ENCODE data around the gene FNDC8.

DNA sequence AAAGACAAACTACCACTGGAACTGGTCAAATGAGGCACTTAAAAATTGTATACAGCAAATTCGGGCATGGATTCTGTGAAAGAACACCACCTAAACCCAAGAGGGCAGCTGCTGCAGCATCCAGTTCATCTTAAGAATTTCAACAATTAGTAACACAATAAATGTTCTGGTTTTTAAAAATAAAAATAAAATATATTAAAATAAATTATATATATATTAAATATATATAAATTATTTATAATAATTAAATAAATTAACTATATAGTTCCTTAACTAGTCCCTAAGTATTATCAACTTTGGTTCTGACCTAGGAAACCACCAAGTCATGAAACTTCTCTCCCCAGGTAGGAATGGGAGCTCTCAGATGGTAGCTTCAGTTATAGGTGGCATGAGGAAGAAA, 44.5 kb upstream of the FNDC8 start:
- TF ChIP-seq, protein P1, sequence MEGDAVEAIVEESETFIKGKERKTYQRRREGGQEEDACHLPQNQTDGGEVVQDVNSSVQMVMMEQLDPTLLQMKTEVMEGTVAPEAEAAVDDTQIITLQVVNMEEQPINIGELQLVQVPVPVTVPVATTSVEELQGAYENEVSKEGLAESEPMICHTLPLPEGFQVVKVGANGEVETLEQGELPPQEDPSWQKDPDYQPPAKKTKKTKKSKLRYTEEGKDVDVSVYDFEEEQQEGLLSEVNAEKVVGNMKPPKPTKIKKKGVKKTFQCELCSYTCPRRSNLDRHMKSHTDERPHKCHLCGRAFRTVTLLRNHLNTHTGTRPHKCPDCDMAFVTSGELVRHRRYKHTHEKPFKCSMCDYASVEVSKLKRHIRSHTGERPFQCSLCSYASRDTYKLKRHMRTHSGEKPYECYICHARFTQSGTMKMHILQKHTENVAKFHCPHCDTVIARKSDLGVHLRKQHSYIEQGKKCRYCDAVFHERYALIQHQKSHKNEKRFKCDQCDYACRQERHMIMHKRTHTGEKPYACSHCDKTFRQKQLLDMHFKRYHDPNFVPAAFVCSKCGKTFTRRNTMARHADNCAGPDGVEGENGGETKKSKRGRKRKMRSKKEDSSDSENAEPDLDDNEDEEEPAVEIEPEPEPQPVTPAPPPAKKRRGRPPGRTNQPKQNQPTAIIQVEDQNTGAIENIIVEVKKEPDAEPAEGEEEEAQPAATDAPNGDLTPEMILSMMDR (IDR thresholded peaks at IDR 0.05), result no peak
- no peak for TF ChIP-seq EZH2 (IDR thresholded peaks at IDR 0.05; ENCODE audit: borderline replicate concordance, insufficient read depth, low read depth, low read length, poor library complexity, severe bottlenecking)
